Fibroblast of the aortic adventitia (primary cell): Measurements from ENCODE around the gene KCNQ1OT1. TPM values are rescaled to one million over a fixed set of nuclear protein-coding genes. Genes with fewer than 3 reads are reported as not detected.

ENCODE experiments used
- DNase-seq: peaks from one replicate; pipeline ENCODE4 v3.0.0-alpha.2; 2010; ENCODE audit warnings: low read depth
- H3K4me3 ChIP-seq: 2 replicates; pipeline ENCODE4 v1.5.1; 2011; ENCODE audit warnings: low read depth, mild to moderate bottlenecking, control low read depth, low read length, moderate library complexity
- CTCF ChIP-seq: IDR thresholded peaks from 2 replicates; pipeline ENCODE4 v1.5.1; 2011; ENCODE audit warnings: mild to moderate bottlenecking, low read length, control low read depth, inconsistent platforms; ENCODE audit not compliant: insufficient read depth
- total RNA-seq: library from RNA; depleted of rRNA; stranded (reverse); fragments of >200 nt; gene quantifications from 2 replicates; pipeline ENCODE4 v1.2.3, GENCODE V29; 2012; ENCODE audit warnings: low replicate concordance

Gene KCNQ1OT1
- total RNA-seq, 1 donor, result 5.5 TPM

GRCh38 chr11:2713661-2714462 lies 14.1 kb upstream of the KCNQ1OT1 start:
- no peak for TF ChIP-seq CTCF
- H3K4me3 ChIP-seq, result no peak overlapping the region
- DNase-seq, result no peak

GRCh38 chr11:2713094-2713493 lies 13.3 kb upstream of the KCNQ1OT1 start:
- TF ChIP-seq CTCF, result no peak
- DNase-seq, result no peak
- no peak overlapping the region for H3K4me3 ChIP-seq

- H3K4me3 ChIP-seq, result no peak overlapping the region
- TF ChIP-seq CTCF, result no peak
- no peak for DNase-seq
Observed at GRCh38 chr11:2711161-2711560, 11.4 kb upstream of the KCNQ1OT1 start.

GRCh38 chr11:2709429-2709828 lies 9.6 kb upstream of the KCNQ1OT1 start:
- TF ChIP-seq CTCF, result no peak
- DNase-seq, result peak; percentile 87
- H3K4me3 ChIP-seq, result peak overlapping the region; percentile 32

- peak overlapping the region; percentile 32 for H3K4me3 ChIP-seq
- peak; percentile 78 for DNase-seq
- no peak for TF ChIP-seq CTCF
Observed at GRCh38 chr11:2708757-2709281, 9.0 kb upstream of the KCNQ1OT1 start.

- no peak overlapping the region for H3K4me3 ChIP-seq
- DNase-seq, result peak; percentile 57
- TF ChIP-seq CTCF, result no peak
Observed at GRCh38 chr11:2708151-2708581, 8.4 kb upstream of the KCNQ1OT1 start.

- no peak overlapping the region for H3K4me3 ChIP-seq
- no peak for TF ChIP-seq CTCF
Observed at GRCh38 chr11:2707736-2708135, 7.9 kb upstream of the KCNQ1OT1 start.

More at GRCh38 chr11:2707736-2708135, 7.9 kb upstream of the KCNQ1OT1 start:
- DNase-seq, result no peak
